BE2C (cell line): ENCODE measurements around the gene EFNA5.

ENCODE experiments used
- DNase-seq: peaks from one replicate; pipeline ENCODE4 v3.0.0-alpha.2; 2020
- H3K27me3 ChIP-seq: fragments of 250-450 bp; sonication (Bioruptor Pico); 2 replicates; pipeline ENCODE4 v1.5.1; 2020; ENCODE audit warnings: mild to moderate bottlenecking
- H3K36me3 ChIP-seq: fragments of 250-450 bp; sonication (Bioruptor Pico); 2 replicates; pipeline ENCODE4 v1.5.1; 2020; ENCODE audit warnings: mild to moderate bottlenecking
- H3K4me1 ChIP-seq: fragments of 250-450 bp; sonication (Bioruptor Pico); 2 replicates; pipeline ENCODE4 v1.5.1; 2020
- H3K4me3 ChIP-seq: 2 replicates; pipeline ENCODE4 v1.5.1; 2011; ENCODE audit warnings: low read depth, low read length
- H3K9me3 ChIP-seq: fragments of 250-450 bp; sonication (Bioruptor Pico); 2 replicates; pipeline ENCODE4 v1.5.1; 2020
- TF ChIP-seq, protein P1 (sequence below): IDR thresholded peaks from 2 replicates; pipeline ENCODE4 v1.5.1; 2012; ENCODE audit warnings: mild to moderate bottlenecking, low read depth, low read length

The EFNA5 gene

DNA sequence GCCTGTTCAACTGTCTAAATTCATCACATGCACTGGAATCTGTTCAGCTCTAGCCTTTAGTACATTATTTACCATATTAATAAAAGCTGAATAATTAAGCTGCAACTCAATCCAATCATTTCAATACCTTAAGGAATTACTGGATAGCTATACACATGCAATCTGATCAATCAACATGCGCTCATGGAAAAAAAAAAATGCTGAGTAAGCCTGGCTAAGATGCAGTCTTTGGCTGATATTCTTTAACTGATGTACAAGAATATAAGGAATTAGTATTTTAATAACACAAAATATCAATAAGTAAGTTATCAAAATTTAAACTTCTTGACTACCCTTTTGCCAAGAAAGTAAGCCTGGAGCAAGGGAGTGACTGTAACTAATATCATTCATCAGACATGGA is 15.9 kb downstream of the EFNA5 start:
- TF ChIP-seq, protein P1, sequence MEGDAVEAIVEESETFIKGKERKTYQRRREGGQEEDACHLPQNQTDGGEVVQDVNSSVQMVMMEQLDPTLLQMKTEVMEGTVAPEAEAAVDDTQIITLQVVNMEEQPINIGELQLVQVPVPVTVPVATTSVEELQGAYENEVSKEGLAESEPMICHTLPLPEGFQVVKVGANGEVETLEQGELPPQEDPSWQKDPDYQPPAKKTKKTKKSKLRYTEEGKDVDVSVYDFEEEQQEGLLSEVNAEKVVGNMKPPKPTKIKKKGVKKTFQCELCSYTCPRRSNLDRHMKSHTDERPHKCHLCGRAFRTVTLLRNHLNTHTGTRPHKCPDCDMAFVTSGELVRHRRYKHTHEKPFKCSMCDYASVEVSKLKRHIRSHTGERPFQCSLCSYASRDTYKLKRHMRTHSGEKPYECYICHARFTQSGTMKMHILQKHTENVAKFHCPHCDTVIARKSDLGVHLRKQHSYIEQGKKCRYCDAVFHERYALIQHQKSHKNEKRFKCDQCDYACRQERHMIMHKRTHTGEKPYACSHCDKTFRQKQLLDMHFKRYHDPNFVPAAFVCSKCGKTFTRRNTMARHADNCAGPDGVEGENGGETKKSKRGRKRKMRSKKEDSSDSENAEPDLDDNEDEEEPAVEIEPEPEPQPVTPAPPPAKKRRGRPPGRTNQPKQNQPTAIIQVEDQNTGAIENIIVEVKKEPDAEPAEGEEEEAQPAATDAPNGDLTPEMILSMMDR, result no peak
- Histone ChIP-seq H3K4me3 (no peak overlapping the region), H3K9me3 (no peaks in the 10 kb centered on the region), H3K36me3 (no peaks in the 10 kb centered on the region; the same call in 1 of the 2 replicates), H3K27me3 (no peaks in the 10 kb centered on the region), H3K4me1 (peaks cover 12% of the 10 kb centered on the region)
- DNase-seq, result no peak

DNA sequence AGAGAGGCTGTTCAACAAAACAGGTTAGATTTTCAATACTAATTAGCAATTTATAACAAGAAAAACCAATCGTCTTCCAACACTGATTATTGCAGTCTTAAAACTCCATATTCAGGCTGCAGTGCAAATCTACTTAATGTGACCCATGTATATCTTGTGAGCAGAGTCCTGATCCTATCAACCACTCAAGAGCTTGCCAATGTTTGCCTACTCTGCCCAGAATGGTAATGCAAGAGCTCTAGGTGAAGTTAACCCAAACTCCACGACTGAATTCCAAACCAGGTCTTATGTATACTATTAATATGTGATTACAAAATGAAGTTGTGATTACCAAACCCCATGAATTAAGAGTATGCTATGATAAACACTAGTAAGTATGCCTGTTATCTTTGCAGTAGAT is 17.1 kb downstream of the EFNA5 start:
- H3K4me3 ChIP-seq, result no peak overlapping the region
- TF ChIP-seq, protein P1, result no peak
- no peaks in the 10 kb centered on the region for H3K27me3 ChIP-seq
- no peaks in the 10 kb centered on the region for H3K36me3 ChIP-seq
- DNase-seq, result no peak
- H3K4me1 ChIP-seq, result peaks cover 12% of the 10 kb centered on the region
- H3K9me3 ChIP-seq, result no peaks in the 10 kb centered on the region

DNA sequence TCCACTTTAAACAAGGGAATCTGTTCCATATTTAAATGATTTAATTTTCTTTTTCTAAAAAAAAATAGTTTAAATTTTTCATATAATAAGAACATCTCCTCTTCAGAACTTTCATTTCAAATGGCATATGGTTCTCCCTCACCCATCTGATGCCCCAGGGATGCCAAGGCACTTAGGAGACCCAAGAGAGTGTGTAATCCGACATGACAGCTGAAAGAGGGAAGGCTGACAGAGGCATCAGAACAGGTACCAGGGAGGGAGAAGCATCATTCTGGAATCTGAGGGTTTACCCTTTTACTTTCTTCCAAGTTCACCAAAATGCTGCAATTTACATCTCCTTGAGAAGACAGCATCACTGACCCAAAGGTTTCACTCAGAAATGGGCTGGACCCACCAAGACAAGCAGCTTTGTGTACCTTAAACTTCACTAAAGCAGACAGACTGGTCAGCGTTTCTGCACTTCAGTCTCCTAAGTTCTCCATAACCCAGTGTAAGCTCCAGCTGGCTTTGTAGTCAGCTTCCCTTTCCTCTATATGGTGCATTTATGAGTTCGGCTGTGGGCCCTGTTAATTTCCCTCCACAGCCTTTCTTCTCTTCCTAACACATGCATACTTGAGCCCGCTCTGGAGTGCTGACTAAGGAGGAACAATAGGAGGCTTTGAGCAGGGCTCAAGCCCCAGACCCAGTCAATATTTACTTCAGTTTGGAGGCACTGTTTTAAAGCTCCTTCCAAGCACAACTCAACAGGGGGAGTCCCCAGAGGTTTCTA is 17.7 kb downstream of the EFNA5 start:
- Histone ChIP-seq H3K9me3 (no peaks in the 10 kb centered on the region), H3K27me3 (no peaks in the 10 kb centered on the region), H3K4me1 (peaks cover 12% of the 10 kb centered on the region), H3K4me3 (no peak overlapping the region), H3K36me3 (no peaks in the 10 kb centered on the region; the same call in 1 of the 2 replicates)
- no peak for DNase-seq
- TF ChIP-seq, protein P1, result no peak; the same call in 1 of the 2 replicates

DNA sequence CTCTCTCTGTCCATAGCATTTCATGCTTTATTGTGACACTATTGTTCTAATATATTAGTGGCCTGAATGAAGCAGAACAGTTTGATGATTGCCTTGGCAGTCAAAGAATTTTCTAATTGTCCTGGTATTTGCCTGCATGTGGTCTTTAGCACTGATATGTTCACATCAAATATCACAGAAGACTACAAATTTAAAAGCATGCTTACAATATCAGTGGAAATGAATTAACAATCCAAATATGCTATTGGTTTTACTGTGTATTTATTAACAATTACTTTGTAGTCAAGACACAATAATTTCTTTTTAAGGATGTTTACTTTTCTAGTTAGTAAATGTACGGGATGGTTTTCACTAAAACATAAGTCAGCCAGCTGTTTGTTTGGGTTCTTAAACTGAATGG is 18.3 kb downstream of the EFNA5 start:
- peaks cover 18% of the 10 kb centered on the region for H3K4me1 ChIP-seq
- H3K36me3 ChIP-seq, result no peaks in the 10 kb centered on the region; the same call in 1 of the 2 replicates
- no peak for DNase-seq
- no peaks in the 10 kb centered on the region for H3K9me3 ChIP-seq
- TF ChIP-seq, protein P1, result no peak
- H3K27me3 ChIP-seq, result no peaks in the 10 kb centered on the region
- H3K4me3 ChIP-seq, result no peak overlapping the region

DNA sequence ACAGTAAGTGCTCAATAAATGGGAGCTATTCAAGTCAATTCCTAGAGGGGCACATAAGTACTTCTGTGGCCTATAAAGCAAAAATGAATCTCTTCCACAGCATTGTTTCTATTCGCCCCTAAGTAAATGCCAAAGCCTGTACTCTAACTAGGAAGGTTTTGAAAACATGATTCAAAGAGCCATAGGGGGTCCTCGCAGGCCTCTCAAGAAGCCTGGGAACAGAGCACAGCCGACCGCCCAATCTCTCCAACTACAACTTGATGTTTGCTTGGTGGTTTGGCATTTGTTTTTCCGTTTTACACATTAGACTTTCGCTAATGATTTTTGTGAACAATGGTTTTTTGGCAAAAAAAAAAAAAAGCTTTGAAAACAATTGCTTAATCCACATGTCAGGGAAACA is 19.4 kb downstream of the EFNA5 start:
- no peak for DNase-seq
- no peaks in the 10 kb centered on the region for H3K27me3 ChIP-seq

DNA sequence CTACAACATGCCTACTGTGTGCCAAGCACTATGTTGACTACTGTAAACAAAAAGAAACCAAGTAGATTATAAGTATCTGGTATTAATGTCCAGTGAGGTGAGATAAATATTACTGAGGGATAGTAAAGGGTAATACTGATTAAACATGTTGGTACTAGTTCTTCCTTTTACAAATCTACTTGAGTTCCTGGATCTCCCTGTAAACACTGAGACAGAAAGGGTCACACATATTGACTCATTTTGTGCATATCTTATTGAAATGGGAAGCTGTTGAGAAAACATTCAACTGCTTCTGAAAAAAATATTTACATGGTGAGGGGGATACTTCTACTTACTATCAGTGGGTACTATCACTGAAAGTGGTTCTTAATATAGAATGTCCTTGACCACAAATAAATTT is 24.3 kb downstream of the EFNA5 start:
- TF ChIP-seq, protein P1, result no peak
- Histone ChIP-seq H3K4me1 (peaks cover 8% of the 10 kb centered on the region), H3K36me3 (no peaks in the 10 kb centered on the region; the same call in 1 of the 2 replicates), H3K9me3 (no peaks in the 10 kb centered on the region), H3K4me3 (no peak overlapping the region), H3K27me3 (no peaks in the 10 kb centered on the region)
- DNase-seq, result no peak

More for the DNA sequence above, 19.4 kb downstream of the EFNA5 start:
- Histone ChIP-seq H3K4me3 (no peak overlapping the region), H3K36me3 (no peaks in the 10 kb centered on the region; the same call in 1 of the 2 replicates), H3K9me3 (no peaks in the 10 kb centered on the region), H3K4me1 (peaks cover 20% of the 10 kb centered on the region)
- TF ChIP-seq, protein P1, result no peak
